NCI-H226 (cell line): Measurements from ENCODE around the gene P3R3URF.
"Not testable (repeated sequence)": the region's sequence is repeated elsewhere in the genome, so short reads cannot be mapped to it uniquely, and the experiment has no call there.

Experiments used
- DNase-seq: peaks from one replicate; pipeline ENCODE4 v3.0.0-alpha.2; 2015

P3R3URF gene

GRCh38 chr1:46176211-46176865, at the start of gene P3R3URF:
P3R3URF (minus strand) TSS chr1:46176488; CDS start chr1:46176471, 17 bp downstream.
- DNase-seq, result no peak

GRCh38 chr1:46224966-46225365, 48.7 kb upstream of the P3R3URF start:
- no peak for DNase-seq

GRCh38 chr1:46223472-46223943, 47.2 kb upstream of the P3R3URF start:
- peak; percentile 73 for DNase-seq

- DNase-seq, result not testable (repeated sequence)
Measured at GRCh38 chr1:46223055-46223454, 46.8 kb upstream of the P3R3URF start.

- DNase-seq, result no peak
Measured at GRCh38 chr1:46221749-46222148, 45.5 kb upstream of the P3R3URF start.

- DNase-seq, result no peak
Measured at GRCh38 chr1:46220808-46221207, 44.5 kb upstream of the P3R3URF start.

- DNase-seq, result no peak
Measured at GRCh38 chr1:46219551-46220520, 43.5 kb upstream of the P3R3URF start.

GRCh38 chr1:46218443-46218842, 42.2 kb upstream of the P3R3URF start:
- no peak for DNase-seq

GRCh38 chr1:46215504-46215903, 39.2 kb upstream of the P3R3URF start:
- no peak for DNase-seq

GRCh38 chr1:46211051-46211450, 34.8 kb upstream of the P3R3URF start:
- DNase-seq, result no peak

GRCh38 chr1:46210561-46210960, 34.3 kb upstream of the P3R3URF start:
- no peak for DNase-seq

- no peak for DNase-seq
Measured at GRCh38 chr1:46206399-46206798, 30.1 kb upstream of the P3R3URF start.

GRCh38 chr1:46205791-46206190, 29.5 kb upstream of the P3R3URF start:
- no peak for DNase-seq

- DNase-seq, result no peak
Measured at GRCh38 chr1:46205141-46205540, 28.9 kb upstream of the P3R3URF start.

GRCh38 chr1:46204406-46204742, 28.1 kb upstream of the P3R3URF start:
- DNase-seq, result no peak

- DNase-seq, result no peak
Measured at GRCh38 chr1:46203738-46204405, 27.6 kb upstream of the P3R3URF start.

- no peak for DNase-seq
Measured at GRCh38 chr1:46199233-46199749, 23.0 kb upstream of the P3R3URF start.

- peak; percentile 40 for DNase-seq
Measured at GRCh38 chr1:46197964-46198811, 21.9 kb upstream of the P3R3URF start, which contains the start of gene POMGNT1. POMGNT1 (minus strand) TSS chr1:46198434; CDS start chr1:46197821, 613 bp downstream.

GRCh38 chr1:46197560-46197963, 21.3 kb upstream of the P3R3URF start:
- DNase-seq, result no peak

- no peak for DNase-seq
Measured at GRCh38 chr1:46196609-46197008, 20.3 kb upstream of the P3R3URF start.

GRCh38 chr1:46194641-46195193, 18.4 kb upstream of the P3R3URF start:
- DNase-seq, result no peak
